Transverse colon (tissue), 3 donors: ENCODE results near the gene KRT81.

Experiments
- POLR2A ChIP-seq: fragments of 450-650 bp; IDR thresholded peaks from one replicate; pipeline ENCODE4 v1.6.1; 2016; ENCODE audit warnings: antibody characterized with exemption, mild to moderate bottlenecking, moderate library complexity
- TF ChIP-seq, protein P1 (sequence below), 5 experiments: fragments of 200-600 bp in 3 of 5; fragments of 450-650 bp in 2 of 5; sonication (generic) in 3 of 5; IDR thresholded peaks; 1 replicate in 2 of 5; 2 replicates in 3 of 5; pipeline ENCODE4 v1.5.1; 2016 to 2017; ENCODE audit warnings: antibody characterized with exemption in 5 of 5, inconsistent platforms in 3 of 5, mild to moderate bottlenecking in 2 of 5, moderate library complexity in 1 of 5

DNA sequence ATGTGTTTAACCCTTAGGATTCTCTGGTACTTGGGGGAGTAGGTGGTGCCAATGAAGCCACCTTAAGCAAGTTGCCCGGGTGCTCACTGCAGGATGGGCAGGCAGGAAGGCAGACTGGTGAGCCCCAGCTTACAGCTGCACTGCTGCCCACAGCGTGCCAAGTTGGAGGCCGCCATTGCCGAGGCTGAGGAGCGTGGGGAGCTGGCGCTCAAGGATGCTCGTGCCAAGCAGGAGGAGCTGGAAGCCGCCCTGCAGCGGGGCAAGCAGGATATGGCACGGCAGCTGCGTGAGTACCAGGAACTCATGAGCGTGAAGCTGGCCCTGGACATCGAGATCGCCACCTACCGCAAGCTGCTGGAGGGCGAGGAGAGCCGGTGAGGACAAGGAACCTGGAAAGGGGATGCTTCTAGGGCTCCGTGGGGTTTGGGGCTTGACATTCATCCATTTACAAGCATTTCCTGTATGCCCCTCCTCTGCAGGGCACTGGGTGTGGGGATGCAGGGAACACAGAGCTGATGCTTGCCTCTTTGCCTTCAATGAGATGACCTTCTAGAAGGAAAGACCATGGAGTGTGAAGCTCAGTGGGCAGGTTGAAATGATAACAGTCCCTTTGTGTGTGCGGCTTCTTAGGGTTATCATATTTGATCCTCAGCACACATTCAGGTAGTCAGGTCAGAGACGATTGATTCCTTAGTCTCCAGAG, 45.9 kb downstream of the KRT81 start:
- no peak for TF ChIP-seq POLR2A
- TF ChIP-seq, protein P1, sequence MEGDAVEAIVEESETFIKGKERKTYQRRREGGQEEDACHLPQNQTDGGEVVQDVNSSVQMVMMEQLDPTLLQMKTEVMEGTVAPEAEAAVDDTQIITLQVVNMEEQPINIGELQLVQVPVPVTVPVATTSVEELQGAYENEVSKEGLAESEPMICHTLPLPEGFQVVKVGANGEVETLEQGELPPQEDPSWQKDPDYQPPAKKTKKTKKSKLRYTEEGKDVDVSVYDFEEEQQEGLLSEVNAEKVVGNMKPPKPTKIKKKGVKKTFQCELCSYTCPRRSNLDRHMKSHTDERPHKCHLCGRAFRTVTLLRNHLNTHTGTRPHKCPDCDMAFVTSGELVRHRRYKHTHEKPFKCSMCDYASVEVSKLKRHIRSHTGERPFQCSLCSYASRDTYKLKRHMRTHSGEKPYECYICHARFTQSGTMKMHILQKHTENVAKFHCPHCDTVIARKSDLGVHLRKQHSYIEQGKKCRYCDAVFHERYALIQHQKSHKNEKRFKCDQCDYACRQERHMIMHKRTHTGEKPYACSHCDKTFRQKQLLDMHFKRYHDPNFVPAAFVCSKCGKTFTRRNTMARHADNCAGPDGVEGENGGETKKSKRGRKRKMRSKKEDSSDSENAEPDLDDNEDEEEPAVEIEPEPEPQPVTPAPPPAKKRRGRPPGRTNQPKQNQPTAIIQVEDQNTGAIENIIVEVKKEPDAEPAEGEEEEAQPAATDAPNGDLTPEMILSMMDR (IDR thresholded peaks at IDR 0.05), result no peak
